NK-92 (cell line): Measurements from ENCODE around the gene GPRASP3.

Experiments used
- DNase-seq: peaks from one replicate; lab custom pipeline; 2025; ENCODE audit not compliant: unreplicated experiment; lab: John Stamatoyannopoulos, UW

The GPRASP3 gene

GRCh38 chrX:102745857-102746584 lies 25.5 kb downstream of the GPRASP3 start:
- DNase-seq = no peak

- DNase-seq = no peak
Measured at GRCh38 chrX:102765217-102765616, 44.7 kb downstream of the GPRASP3 start.

GRCh38 chrX:102765809-102766208 lies 45.3 kb downstream of the GPRASP3 start:
- DNase-seq = no peak

- no peak for DNase-seq
Measured at GRCh38 chrX:102767287-102767686, 46.7 kb downstream of the GPRASP3 start.

GRCh38 chrX:102768987-102769761 lies 48.6 kb downstream of the GPRASP3 start:
- DNase-seq = no peak
